Transverse colon (tissue), 4 donors: ENCODE measurements around the gene PROSER3. TPM values are rescaled to one million over a fixed set of nuclear protein-coding genes. Genes with fewer than 3 reads are reported as not detected.
A peak's percentile ranks its signal among the peaks of the same experiment; 100 is the strongest.

Experiments used
- DNase-seq: peaks from one replicate; pipeline ENCODE4 v3.0.0-alpha.2; 2019
- H3K27ac ChIP-seq, 4 donors: fragments of 200-600 bp; sonication (generic); 2 replicates each; pipeline ENCODE4 v1.5.1; 2016 to 2018; ENCODE audit warnings: inconsistent platforms in 4 of 4
- H3K27me3 ChIP-seq: fragments of 200-600 bp; sonication (generic); 2 replicates; pipeline ENCODE4 v1.5.1; 2017; ENCODE audit warnings: inconsistent platforms
- H3K36me3 ChIP-seq, 4 donors: fragments of 200-600 bp; sonication (generic); 2 replicates each; pipeline ENCODE4 v1.5.1; 2017 to 2019; ENCODE audit warnings: inconsistent platforms in 4 of 4
- H3K4me1 ChIP-seq, 4 donors: fragments of 200-600 bp; sonication (generic); 2 replicates each; pipeline ENCODE4 v1.5.1; 2017 to 2020; ENCODE audit warnings: inconsistent platforms in 4 of 4
- H3K4me3 ChIP-seq, 4 donors: fragments of 200-600 bp; sonication (generic); 1 replicate in 1 of 4; 2 replicates in 3 of 4; pipeline versions ENCODE4 v1.5.1 to v1.6.1; 2017 to 2019; ENCODE audit warnings: inconsistent platforms in 4 of 4
- H3K9me3 ChIP-seq, 2 donors: fragments of 200-600 bp; sonication (generic); 2 replicates each; pipeline ENCODE4 v1.5.1; 2017 to 2019; ENCODE audit warnings: inconsistent platforms in 2 of 2
- CTCF ChIP-seq, 5 experiments: fragments of 200-600 bp in 3 of 5; fragments of 450-650 bp in 2 of 5; sonication (generic) in 3 of 5; IDR thresholded peaks; 1 replicate in 2 of 5; 2 replicates in 3 of 5; pipeline ENCODE4 v1.5.1; 2016 to 2017; ENCODE audit warnings: antibody characterized with exemption in 5 of 5, inconsistent platforms in 3 of 5, mild to moderate bottlenecking in 2 of 5, moderate library complexity in 1 of 5
- EP300 ChIP-seq: sonication (generic); formaldehyde crosslinking; IDR thresholded peaks from one replicate; pipeline ENCODE4 v1.6.1; 2017; ENCODE audit warnings: antibody characterized with exemption, low read depth
- POLR2A ChIP-seq: fragments of 450-650 bp; IDR thresholded peaks from one replicate; pipeline ENCODE4 v1.6.1; 2016; ENCODE audit warnings: antibody characterized with exemption, mild to moderate bottlenecking, moderate library complexity
- POLR2AphosphoS5 ChIP-seq, 3 donors: sonication (generic); formaldehyde crosslinking; IDR thresholded peaks; one replicate each; pipeline ENCODE4 v1.6.1; 2016; ENCODE audit warnings: antibody characterized with exemption in 3 of 3
- WGBS, 2 donors: methylation state at CpG; one replicate each; pipeline ENCODE4 v1.1.5; 2018; ENCODE audit warnings: low coverage in 1 of 2; 5-methylcytosine and 5-hydroxymethylcytosine counted together
- in situ Hi-C, 4 donors: fragments of 200-750 bp; cut with MboI; loops; one replicate each; pipeline versions ENCODE4 v1.15.0 to v1.15.1; 2017; ENCODE audit warnings: low sequenced_read_pairs in 3 of 4, low pct_ligation_motif_present in 1 of 4, low pct_unique_long_range_greater_than_20kb in 1 of 4
- intact Hi-C: fragments of 100-400 bp; cut with DNase I; formaldehyde crosslinking; loops from one replicate; pipeline ENCODE4 v1.15.1; 2023; ENCODE audit warnings: low total_unique reads
- total RNA-seq, 4 donors: library from RNA; depleted of rRNA; stranded (reverse); fragments of >200 nt; gene quantifications; one replicate each; pipeline ENCODE4 v1.1.0, GENCODE V29; 2016

Gene PROSER3
- total RNA-seq, 4 donors from 2014 or later: 9.2 to 42.8 (median 24.6) TPM

GRCh38 chr19:35712567-35713505 is 45.1 kb upstream of the PROSER3 start:
- peaks cover 9 to 14% (median 12%) of the 10 kb centered on the region in 4 donors for H3K4me1 ChIP-seq
- WGBS, 2 donors: 58 to 60% methylated on average over 1 to 11 of the region's 11 CpGs
- in situ Hi-C loops (no loop called here), intact Hi-C loops (loop anchor here (10.0 kb wide), 1 partner anchor 168 kb away; the partner anchor contains the start of gene TMEM147)
- H3K4me3 ChIP-seq: no peak overlapping the region
- TF ChIP-seq EP300: no peak
- TF ChIP-seq CTCF (IDR thresholded peaks at IDR 0.05): no peak
- TF ChIP-seq POLR2A: no peak
- TF ChIP-seq POLR2AphosphoS5 (IDR thresholded peaks at IDR 0.05): no peak
- no peaks in the 10 kb centered on the region for H3K36me3 ChIP-seq
- no peaks in the 10 kb centered on the region for H3K27me3 ChIP-seq
- DNase-seq: peak; percentile 63
- peak overlapping the region in 2 of 4 donors; percentile 29 to 47 for H3K27ac ChIP-seq
- H3K9me3 ChIP-seq: no peaks in the 10 kb centered on the region

GRCh38 chr19:35713506-35713850 is 44.5 kb upstream of the PROSER3 start:
- H3K4me1 ChIP-seq: peaks cover 9 to 15% (median 12%) of the 10 kb centered on the region in 4 donors
- H3K9me3 ChIP-seq: no peaks in the 10 kb centered on the region
- 76 to 84% methylated on average over 2 of the region's 2 CpGs for WGBS, 2 donors
- intact Hi-C loops: loop anchor here (10.0 kb wide), 1 partner anchor 169 kb away; the partner anchor contains the start of gene TMEM147
- H3K27ac ChIP-seq: peak overlapping the region in 2 of 4 donors; percentile 29 to 47
- no peak overlapping the region for H3K4me3 ChIP-seq
- no peak for DNase-seq
- H3K27me3 ChIP-seq: no peaks in the 10 kb centered on the region
- no peak for TF ChIP-seq CTCF (IDR thresholded peaks at IDR 0.05)
- no peak for TF ChIP-seq POLR2A
- no peak for TF ChIP-seq EP300
- TF ChIP-seq POLR2AphosphoS5 (IDR thresholded peaks at IDR 0.05): no peak
- H3K36me3 ChIP-seq: no peaks in the 10 kb centered on the region
- in situ Hi-C loops: no loop called here

GRCh38 chr19:35713904-35714495 is 44.0 kb upstream of the PROSER3 start:
- Histone ChIP-seq H3K4me3 (no peak overlapping the region), H3K9me3 (no peaks in the 10 kb centered on the region), H3K27me3 (no peaks in the 10 kb centered on the region), H3K27ac (peak overlapping the region in 2 of 4 donors; percentile 29 to 47), H3K36me3 (no peaks in the 10 kb centered on the region), H3K4me1 (peaks cover 11 to 20% (median 16%) of the 10 kb centered on the region in 4 donors)
- 80% methylated on average over 12 of the region's 12 CpGs; no CpG with 5 or more reads in 1 of the 2 donors for WGBS, 2 donors
- no peak for TF ChIP-seq EP300
- no peak for TF ChIP-seq POLR2A
- no peak for TF ChIP-seq CTCF (IDR thresholded peaks at IDR 0.05)
- no peak for TF ChIP-seq POLR2AphosphoS5 (IDR thresholded peaks at IDR 0.05)
- DNase-seq: no peak
- intact Hi-C loops (loop anchor here (10.0 kb wide), 1 partner anchor 169 kb away; the partner anchor contains the start of gene TMEM147), in situ Hi-C loops (no loop called here)
